Lower leg skin (tissue), 4 donors: ENCODE results near the gene COLGALT1. TPM values are rescaled to one million over a fixed set of nuclear protein-coding genes. Genes with fewer than 3 reads are reported as not detected.

ENCODE experiments used
- DNase-seq, 2 donors: peaks; one replicate each; pipeline ENCODE4 v3.0.0-alpha.2; 2019; ENCODE audit warnings: low spot score in 2 of 2
- H3K4me3 ChIP-seq: fragments of 200-600 bp; sonication (generic); 2 replicates; pipeline ENCODE4 v1.5.1; 2017; ENCODE audit warnings: mild to moderate bottlenecking, low read depth; ENCODE audit not compliant: poor library complexity, severe bottlenecking
- POLR2A ChIP-seq, 2 donors: fragments of 450-650 bp; IDR thresholded peaks; one replicate each; pipeline ENCODE4 v1.6.1; 2016 to 2017; ENCODE audit warnings: antibody characterized with exemption in 2 of 2, mild to moderate bottlenecking in 1 of 2, moderate library complexity in 1 of 2
- WGBS, 2 donors: methylation state at CpG; one replicate each; pipeline ENCODE4 v1.1.5; 2018; 5-methylcytosine and 5-hydroxymethylcytosine counted together
- intact Hi-C: fragments of 100-400 bp; cut with DNase I; formaldehyde crosslinking; loops from one replicate; pipeline ENCODE4 v1.15.0; 2023; ENCODE audit warnings: low total_unique reads
- total RNA-seq, 4 donors: library from RNA; depleted of rRNA; stranded (reverse); fragments of >200 nt; gene quantifications; one replicate each; pipeline ENCODE4 v1.1.0, GENCODE V29; 2016
- TF ChIP-seq, protein P1 (sequence below), 3 donors: fragments of 450-650 bp; IDR thresholded peaks; one replicate each; pipeline ENCODE4 v1.5.1; 2016; ENCODE audit warnings: antibody characterized with exemption in 3 of 3, mild to moderate bottlenecking in 3 of 3, moderate library complexity in 2 of 3

COLGALT1 gene
- total RNA-seq, 4 donors from 2014 or later: 46.8 to 59.3 (median 53.3) TPM

DNA sequence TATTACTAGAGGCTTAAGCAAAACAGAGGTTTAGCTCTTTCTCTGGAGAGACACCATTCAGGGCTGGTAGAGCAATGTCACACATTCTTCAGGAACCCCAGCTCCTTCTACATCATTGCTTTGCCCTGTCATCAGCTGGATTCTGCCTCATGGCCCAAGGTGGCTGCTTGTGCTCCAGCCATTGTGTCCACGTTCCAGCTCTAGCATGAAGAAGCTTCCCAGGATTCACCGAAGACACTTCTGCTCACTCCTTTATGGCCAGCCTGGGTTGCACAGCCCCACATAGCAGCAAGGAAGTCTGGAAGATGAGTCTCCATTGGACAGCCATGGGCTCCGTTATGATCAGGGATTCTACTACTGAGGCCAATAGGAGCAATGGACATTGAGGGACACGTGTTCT, 30.8 kb upstream of the COLGALT1 start:
- no peak overlapping the region for H3K4me3 ChIP-seq
- no peak for DNase-seq
- intact Hi-C loops: no loop called here
- TF ChIP-seq POLR2A (IDR thresholded peaks at IDR 0.05): no peak
- TF ChIP-seq, protein P1, sequence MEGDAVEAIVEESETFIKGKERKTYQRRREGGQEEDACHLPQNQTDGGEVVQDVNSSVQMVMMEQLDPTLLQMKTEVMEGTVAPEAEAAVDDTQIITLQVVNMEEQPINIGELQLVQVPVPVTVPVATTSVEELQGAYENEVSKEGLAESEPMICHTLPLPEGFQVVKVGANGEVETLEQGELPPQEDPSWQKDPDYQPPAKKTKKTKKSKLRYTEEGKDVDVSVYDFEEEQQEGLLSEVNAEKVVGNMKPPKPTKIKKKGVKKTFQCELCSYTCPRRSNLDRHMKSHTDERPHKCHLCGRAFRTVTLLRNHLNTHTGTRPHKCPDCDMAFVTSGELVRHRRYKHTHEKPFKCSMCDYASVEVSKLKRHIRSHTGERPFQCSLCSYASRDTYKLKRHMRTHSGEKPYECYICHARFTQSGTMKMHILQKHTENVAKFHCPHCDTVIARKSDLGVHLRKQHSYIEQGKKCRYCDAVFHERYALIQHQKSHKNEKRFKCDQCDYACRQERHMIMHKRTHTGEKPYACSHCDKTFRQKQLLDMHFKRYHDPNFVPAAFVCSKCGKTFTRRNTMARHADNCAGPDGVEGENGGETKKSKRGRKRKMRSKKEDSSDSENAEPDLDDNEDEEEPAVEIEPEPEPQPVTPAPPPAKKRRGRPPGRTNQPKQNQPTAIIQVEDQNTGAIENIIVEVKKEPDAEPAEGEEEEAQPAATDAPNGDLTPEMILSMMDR (IDR thresholded peaks at IDR 0.05): no peak
- 86 to 98% methylated on average over 4 of the region's 4 CpGs for WGBS, 2 donors

DNA sequence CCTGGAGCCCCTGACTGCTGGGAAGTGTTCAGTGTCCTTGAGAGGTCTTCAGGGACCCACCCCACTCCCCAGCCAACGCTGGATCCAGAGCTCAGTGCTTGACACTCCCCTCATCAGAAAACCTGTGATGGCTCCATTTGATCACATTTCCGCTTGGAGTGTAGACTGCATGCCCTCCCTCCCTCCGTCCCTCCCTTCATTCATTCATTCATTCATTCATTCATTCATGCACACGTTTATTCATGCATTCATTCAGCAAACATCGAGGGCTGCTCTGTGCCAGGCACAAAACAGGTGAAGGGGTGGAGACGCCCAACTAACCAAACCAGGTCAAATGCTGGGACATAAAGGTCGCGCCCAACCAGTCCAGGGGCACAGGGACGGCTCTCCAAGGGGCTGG, 30.3 kb upstream of the COLGALT1 start:
- intact Hi-C loops: no loop called here
- DNase-seq: no peak
- no peak overlapping the region for H3K4me3 ChIP-seq
- TF ChIP-seq, protein P1 (IDR thresholded peaks at IDR 0.05): no peak
- TF ChIP-seq POLR2A (IDR thresholded peaks at IDR 0.05): no peak
- WGBS, 2 donors: 80 to 82% methylated on average over 9 of the region's 9 CpGs

DNA sequence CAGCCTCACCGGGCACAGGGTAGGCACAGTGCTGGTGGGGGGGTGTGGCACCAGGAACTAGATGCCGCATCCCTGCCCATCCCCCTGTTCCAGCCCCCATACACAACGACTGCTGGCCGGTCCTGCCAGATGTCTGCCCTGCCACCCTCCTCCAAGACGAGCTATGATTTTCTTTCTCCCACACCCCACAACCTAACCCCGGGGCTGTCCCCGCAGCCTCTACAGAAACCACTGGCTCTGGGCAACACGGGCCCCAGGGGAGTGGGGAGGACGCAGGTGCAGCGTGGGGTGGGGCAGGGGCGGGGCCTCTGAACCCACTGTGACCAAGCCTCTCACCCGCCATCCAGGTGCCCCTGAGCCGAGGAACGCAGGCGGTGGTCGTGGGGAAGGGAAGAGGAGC, 28.5 kb upstream of the COLGALT1 start:
- intact Hi-C loops: no loop called here
- no peak overlapping the region for H3K4me3 ChIP-seq
- WGBS, 2 donors: 48 to 51% methylated on average over 11 to 16 of the region's 16 CpGs
- TF ChIP-seq POLR2A (IDR thresholded peaks at IDR 0.05): no peak
- TF ChIP-seq, protein P1 (IDR thresholded peaks at IDR 0.05): no peak
- DNase-seq: no peak

DNA sequence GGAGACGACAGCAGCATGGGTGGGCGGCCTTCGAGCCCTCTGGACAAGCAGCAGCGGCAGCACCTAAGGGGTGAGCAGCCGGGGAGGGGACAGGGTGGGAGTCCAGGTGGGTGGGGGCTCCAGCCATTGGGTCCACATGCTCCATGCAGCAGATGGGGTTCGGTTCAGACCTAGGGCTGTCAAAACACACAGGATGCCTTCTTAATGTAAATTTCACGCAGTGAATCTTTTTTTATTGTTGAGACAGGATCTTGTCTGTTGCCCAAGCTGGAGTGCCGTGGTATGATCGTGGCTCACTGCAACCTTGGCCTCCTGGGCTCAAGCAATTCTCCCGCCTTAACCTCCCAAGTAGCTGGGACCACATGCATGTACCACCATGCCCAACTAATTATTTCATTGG, 28.1 kb upstream of the COLGALT1 start:
- H3K4me3 ChIP-seq: no peak overlapping the region
- DNase-seq: no peak
- intact Hi-C loops: no loop called here
- 74 to 77% methylated on average over 10 of the region's 10 CpGs for WGBS, 2 donors
- no peak for TF ChIP-seq POLR2A (IDR thresholded peaks at IDR 0.05)
- TF ChIP-seq, protein P1 (IDR thresholded peaks at IDR 0.05): no peak

DNA sequence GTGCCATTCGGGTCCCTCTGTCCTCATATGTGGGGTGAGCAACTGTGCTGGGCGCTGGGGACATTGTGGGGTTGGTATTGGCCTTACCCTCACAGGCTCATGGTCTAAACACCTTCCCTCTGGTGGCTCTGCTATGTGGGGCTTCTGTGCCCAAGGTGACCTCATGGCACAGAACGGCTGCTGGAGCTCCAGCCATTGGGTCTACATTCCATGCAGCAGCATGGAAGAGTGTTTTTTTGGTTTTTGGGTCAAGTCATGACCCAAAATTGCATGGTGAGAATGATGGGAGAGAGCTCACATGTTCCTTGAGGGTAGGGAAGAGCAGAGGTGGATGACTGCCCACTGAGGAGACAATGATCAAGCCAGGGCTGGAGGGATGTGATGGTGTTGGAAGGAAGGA, 26.8 kb upstream of the COLGALT1 start:
- intact Hi-C loops: no loop called here
- H3K4me3 ChIP-seq: no peak overlapping the region
- no peak for DNase-seq
- WGBS, 2 donors: 90 to 100% methylated on average over 2 to 3 of the region's 3 CpGs
- no peak for TF ChIP-seq POLR2A (IDR thresholded peaks at IDR 0.05)
- TF ChIP-seq, protein P1 (IDR thresholded peaks at IDR 0.05): no peak
